PFSK-1 (cell line): ENCODE results near the gene ATG9A.

Source experiments
- FOXP2 ChIP-seq: optimal IDR thresholded peaks from 2 replicates; pipeline ENCODE3; 2011; ENCODE audit warnings: borderline replicate concordance, control low read depth, inconsistent platforms; ENCODE audit not compliant: insufficient read depth; ENCODE audit errors: extremely low read length, extremely low read depth
- POLR2AphosphoS5 ChIP-seq: IDR thresholded peaks from 2 replicates; pipeline ENCODE4 v1.6.1; 2012; ENCODE audit warnings: low read depth, mild to moderate bottlenecking, control low read depth, low read length, moderate library complexity
- SIN3A ChIP-seq: IDR thresholded peaks from 2 replicates; pipeline ENCODE4 v1.6.1; 2012; ENCODE audit warnings: mild to moderate bottlenecking, low read length, moderate library complexity, borderline replicate concordance; ENCODE audit not compliant: insufficient read depth
- TAF1 ChIP-seq: IDR thresholded peaks from 2 replicates; pipeline ENCODE4 v1.6.1; 2012; ENCODE audit warnings: low read length, control low read depth, borderline replicate concordance; ENCODE audit not compliant: insufficient read depth
- TF ChIP-seq, protein P1 (sequence below), 2 experiments: IDR thresholded peaks; 2 replicates each; pipeline versions ENCODE4 v1.6.1 to v1.8.0; 2011 to 2012; ENCODE audit warnings: low read depth in 2 of 2, low read length in 2 of 2, control low read depth in 1 of 2, inconsistent platforms in 1 of 2, mild to moderate bottlenecking in 1 of 2, moderate library complexity in 1 of 2; ENCODE audit not compliant: insufficient read depth in 1 of 2

Gene ATG9A

DNA sequence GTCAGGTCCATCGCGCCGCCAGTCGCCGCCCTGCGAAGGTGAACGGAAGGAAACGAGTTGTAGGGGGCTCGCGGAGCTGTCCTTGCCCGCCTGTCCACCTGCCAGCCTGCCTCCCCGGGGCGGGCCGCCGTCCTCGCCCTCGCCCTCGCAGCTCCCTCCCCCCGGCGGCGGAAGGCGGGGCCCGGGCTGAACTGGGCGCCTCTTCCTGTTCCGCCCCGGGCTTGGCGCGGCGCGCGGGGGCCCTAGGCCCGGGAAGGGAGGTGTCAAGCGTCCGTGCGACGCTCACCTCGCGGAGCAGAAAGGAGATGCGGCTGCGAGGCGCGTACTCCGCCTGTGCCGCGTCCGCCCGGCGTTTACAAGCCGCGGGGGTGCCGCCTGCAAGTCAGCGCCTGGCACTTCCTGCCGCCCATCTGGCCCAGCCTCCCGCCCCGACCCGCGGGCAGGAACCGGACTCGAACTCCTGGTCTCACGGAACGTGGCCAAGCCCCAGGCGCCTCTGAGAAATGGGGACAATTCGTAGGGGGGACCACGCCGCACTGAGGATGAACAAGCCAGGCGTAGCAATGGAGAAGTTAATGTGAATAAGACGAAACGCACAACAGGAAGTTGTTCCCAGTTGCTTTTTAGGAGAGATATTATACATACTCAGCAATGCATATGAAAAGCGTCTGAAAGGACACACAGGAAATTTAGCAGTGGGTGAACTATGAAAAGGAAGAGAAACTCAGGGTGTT, 52.5 kb downstream of the ATG9A start, which contains the start of gene CNPPD1:
Gene CNPPD1 (minus strand): TSS at position 108 of the 734 bp plus-strand sequence. CDS start 97 bp downstream, at position 11.
- TF ChIP-seq FOXP2 (peak; percentile 73), SIN3A (no peak), POLR2AphosphoS5 (peak; percentile 66; the same call in 1 of the 2 replicates)

DNA sequence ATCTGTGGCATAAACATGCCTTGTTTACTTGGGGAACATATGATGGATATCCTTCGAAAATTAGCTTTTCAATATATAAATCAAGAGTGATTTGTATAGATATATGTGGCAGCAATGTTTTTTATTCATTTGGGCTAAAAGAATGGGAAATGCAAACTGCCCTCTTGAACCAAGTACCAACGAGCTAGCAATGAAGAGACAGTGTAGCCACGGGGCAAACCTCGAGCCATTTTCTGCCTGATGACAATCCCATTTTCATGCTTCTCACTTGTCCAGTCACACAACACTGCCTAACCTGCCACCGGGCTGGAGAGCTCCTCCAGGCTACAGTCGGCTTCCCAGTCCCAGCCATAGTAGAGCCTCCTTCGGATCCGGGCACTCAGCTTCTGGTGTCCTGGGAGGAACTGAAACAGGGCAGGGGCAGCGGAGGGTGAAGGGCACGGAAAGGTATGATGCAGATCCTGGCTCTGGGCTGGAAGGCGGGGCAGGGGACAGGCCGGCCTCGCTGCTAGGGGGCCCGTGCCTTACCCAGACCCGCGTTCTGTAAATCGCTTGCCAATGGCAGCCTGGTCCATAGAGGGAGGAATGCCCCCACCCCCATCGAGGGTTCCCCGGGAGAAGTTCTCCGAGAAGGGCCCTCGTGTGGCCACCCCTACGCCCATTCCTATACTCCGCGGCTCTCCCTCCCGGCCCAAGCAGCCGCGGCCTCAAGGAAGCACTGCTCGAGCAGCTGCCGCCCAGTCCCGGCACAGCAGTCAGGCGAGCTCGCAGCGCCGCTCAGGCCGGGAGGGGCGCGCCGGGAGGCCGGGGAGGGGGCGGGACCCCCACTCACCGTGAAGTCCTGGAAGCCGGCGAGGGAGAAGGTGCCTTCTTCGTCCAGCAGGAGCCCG, 53.3 kb downstream of the ATG9A start:
- TF ChIP-seq, protein P1, sequence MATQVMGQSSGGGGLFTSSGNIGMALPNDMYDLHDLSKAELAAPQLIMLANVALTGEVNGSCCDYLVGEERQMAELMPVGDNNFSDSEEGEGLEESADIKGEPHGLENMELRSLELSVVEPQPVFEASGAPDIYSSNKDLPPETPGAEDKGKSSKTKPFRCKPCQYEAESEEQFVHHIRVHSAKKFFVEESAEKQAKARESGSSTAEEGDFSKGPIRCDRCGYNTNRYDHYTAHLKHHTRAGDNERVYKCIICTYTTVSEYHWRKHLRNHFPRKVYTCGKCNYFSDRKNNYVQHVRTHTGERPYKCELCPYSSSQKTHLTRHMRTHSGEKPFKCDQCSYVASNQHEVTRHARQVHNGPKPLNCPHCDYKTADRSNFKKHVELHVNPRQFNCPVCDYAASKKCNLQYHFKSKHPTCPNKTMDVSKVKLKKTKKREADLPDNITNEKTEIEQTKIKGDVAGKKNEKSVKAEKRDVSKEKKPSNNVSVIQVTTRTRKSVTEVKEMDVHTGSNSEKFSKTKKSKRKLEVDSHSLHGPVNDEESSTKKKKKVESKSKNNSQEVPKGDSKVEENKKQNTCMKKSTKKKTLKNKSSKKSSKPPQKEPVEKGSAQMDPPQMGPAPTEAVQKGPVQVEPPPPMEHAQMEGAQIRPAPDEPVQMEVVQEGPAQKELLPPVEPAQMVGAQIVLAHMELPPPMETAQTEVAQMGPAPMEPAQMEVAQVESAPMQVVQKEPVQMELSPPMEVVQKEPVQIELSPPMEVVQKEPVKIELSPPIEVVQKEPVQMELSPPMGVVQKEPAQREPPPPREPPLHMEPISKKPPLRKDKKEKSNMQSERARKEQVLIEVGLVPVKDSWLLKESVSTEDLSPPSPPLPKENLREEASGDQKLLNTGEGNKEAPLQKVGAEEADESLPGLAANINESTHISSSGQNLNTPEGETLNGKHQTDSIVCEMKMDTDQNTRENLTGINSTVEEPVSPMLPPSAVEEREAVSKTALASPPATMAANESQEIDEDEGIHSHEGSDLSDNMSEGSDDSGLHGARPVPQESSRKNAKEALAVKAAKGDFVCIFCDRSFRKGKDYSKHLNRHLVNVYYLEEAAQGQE (IDR thresholded peaks at IDR 0.05; ENCODE audit: insufficient read depth in 1 of 2, low read depth in 2 of 2, low read length in 2 of 2): no peak
- no peak for TF ChIP-seq TAF1
- no peak for TF ChIP-seq POLR2AphosphoS5
- TF ChIP-seq SIN3A: no peak
- TF ChIP-seq FOXP2: no peak

DNA sequence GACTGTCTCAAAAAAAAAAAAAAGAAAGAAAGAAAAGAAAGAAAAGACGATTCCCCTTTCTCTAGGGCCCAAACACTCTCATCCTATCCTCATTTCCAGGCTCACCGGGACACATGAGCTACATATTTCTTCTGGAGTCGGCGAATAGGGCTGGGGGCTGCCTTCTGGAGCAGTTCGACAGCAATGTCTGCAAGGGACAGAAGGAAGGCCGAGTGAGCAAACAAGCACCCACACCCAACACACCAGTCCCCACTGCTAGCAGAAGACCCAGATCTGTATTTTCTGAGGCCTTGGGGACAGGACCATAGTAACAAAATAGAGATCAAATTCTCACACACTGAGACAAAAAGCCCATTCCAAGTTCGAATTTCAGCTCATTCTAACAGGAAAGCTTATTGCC, 54.0 kb downstream of the ATG9A start:
- TF ChIP-seq POLR2AphosphoS5: no peak
- TF ChIP-seq FOXP2: no peak
- no peak for TF ChIP-seq SIN3A
- no peak for TF ChIP-seq TAF1
- TF ChIP-seq, protein P1 (IDR thresholded peaks at IDR 0.05; ENCODE audit: insufficient read depth in 1 of 2, low read depth in 2 of 2, low read length in 2 of 2): no peak

DNA sequence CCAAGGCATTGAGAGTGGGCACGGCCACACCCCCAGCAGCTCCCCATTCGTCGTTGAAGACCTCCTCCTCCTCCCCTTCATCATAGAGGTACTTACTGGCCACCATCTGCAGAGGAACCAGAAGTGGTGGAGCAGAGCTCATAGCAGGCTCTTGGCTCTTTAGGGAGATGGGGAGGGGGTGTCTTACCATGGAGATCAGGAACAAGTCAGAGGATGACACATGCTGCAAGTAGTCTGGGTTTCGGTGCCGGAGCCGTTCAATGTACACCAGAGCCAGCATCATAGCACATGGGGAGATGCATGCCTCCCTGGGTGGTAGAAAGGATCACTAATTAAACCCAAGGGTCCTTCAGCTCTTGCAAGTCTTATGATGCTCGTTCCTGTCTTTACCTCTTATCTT, 54.6 kb downstream of the ATG9A start:
- TF ChIP-seq SIN3A (no peak), FOXP2 (no peak), POLR2AphosphoS5 (no peak), TAF1 (no peak)
- TF ChIP-seq, protein P1 (IDR thresholded peaks at IDR 0.05; ENCODE audit: insufficient read depth in 1 of 2, low read depth in 2 of 2, low read length in 2 of 2): no peak

DNA sequence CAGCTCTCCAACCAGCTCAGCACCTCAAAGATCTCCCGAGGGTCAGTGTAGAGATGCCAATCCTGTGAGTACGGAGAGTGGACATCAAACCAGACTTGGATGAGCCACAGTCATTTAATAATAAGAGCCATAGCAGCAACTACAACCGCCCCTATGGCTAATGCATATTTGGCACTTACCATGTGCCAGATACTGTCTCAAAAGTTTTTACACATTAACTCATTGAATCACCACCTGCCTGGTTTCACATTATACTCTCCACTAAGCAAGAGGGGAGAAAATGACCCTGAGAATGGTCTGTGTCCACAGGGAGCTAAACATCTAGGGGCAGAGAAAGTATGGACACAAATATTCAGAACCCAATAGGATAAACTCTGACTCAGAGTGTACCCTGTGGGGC, 55.3 kb downstream of the ATG9A start:
- TF ChIP-seq FOXP2 (no peak), POLR2AphosphoS5 (no peak), SIN3A (no peak), TAF1 (no peak)
- TF ChIP-seq, protein P1 (IDR thresholded peaks at IDR 0.05; ENCODE audit: insufficient read depth in 1 of 2, low read depth in 2 of 2, low read length in 2 of 2): no peak
